Adrenal gland (tissue), 5 donors: ENCODE results near the gene COPS6.

Experiments
- POLR2A ChIP-seq, 2 donors: fragments of 450-650 bp; IDR thresholded peaks; one replicate each; pipeline ENCODE4 v1.6.1; 2017; ENCODE audit warnings: antibody characterized with exemption in 2 of 2, mild to moderate bottlenecking in 2 of 2, moderate library complexity in 1 of 2
- TF ChIP-seq, protein P1 (sequence below), 6 experiments: fragments of 450-650 bp in 4 of 6; fragments of 200-600 bp in 2 of 6; sonication (generic) in 1 of 6; IDR thresholded peaks; 1 replicate in 5 of 6; 2 replicates in 1 of 6; pipeline versions ENCODE4 v1.5.1 to v1.8.0; 2016 to 2021; ENCODE audit warnings: antibody characterized with exemption in 6 of 6, mild to moderate bottlenecking in 2 of 6, moderate library complexity in 1 of 6
- donor health status: DM: no; HTN: no; CAD: no.

DNA sequence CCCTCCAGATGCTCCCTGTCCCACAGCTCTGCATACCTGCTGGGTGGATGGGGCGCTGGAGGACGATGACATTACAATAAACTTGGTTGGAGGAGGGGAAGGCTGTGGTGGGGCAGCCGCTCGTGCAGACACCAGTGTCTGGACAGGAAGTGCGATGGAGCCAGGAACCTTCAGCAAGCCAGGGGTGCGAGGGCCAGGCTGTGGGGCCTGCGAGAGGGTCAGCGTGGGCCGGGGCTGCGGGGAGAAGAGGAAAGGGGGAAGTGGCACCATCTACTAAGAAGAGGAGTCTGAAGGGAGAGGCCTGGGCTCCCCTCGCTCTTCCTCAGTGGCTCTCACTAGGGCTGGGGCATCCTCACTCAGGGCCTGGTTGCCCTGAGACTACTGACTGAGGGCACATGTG is 19.1 kb downstream of the COPS6 start:
- TF ChIP-seq, protein P1, sequence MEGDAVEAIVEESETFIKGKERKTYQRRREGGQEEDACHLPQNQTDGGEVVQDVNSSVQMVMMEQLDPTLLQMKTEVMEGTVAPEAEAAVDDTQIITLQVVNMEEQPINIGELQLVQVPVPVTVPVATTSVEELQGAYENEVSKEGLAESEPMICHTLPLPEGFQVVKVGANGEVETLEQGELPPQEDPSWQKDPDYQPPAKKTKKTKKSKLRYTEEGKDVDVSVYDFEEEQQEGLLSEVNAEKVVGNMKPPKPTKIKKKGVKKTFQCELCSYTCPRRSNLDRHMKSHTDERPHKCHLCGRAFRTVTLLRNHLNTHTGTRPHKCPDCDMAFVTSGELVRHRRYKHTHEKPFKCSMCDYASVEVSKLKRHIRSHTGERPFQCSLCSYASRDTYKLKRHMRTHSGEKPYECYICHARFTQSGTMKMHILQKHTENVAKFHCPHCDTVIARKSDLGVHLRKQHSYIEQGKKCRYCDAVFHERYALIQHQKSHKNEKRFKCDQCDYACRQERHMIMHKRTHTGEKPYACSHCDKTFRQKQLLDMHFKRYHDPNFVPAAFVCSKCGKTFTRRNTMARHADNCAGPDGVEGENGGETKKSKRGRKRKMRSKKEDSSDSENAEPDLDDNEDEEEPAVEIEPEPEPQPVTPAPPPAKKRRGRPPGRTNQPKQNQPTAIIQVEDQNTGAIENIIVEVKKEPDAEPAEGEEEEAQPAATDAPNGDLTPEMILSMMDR (IDR thresholded peaks at IDR 0.05) = no peak
- no peak for TF ChIP-seq POLR2A (IDR thresholded peaks at IDR 0.05)
